Ovary (tissue), 3 donors: Measurements from ENCODE around the gene PDE4D.

ENCODE experiments used
- EP300 ChIP-seq: sonication (generic); formaldehyde crosslinking; IDR thresholded peaks from one replicate; pipeline ENCODE4 v1.6.1; 2017; ENCODE audit warnings: antibody characterized with exemption
- POLR2A ChIP-seq: fragments of 450-650 bp; IDR thresholded peaks from one replicate; pipeline ENCODE4 v1.6.1; 2017; ENCODE audit warnings: antibody characterized with exemption, mild to moderate bottlenecking, moderate library complexity
- TF ChIP-seq, protein P1 (sequence below), 3 donors: fragments of 450-650 bp in 2 of 3; fragments of 200-600 bp in 1 of 3; IDR thresholded peaks; one replicate each; pipeline versions ENCODE4 v1.5.1 to v1.8.0; 2016 to 2022; ENCODE audit warnings: antibody characterized with exemption in 3 of 3, mild to moderate bottlenecking in 1 of 3
- donor health status: DM: no; HTN: no; CAD: no.

GRCh38 chr5:59390989-59391388 lies 502.5 kb downstream of the PDE4D start:
- no peak for TF ChIP-seq EP300
- TF ChIP-seq, protein P1, sequence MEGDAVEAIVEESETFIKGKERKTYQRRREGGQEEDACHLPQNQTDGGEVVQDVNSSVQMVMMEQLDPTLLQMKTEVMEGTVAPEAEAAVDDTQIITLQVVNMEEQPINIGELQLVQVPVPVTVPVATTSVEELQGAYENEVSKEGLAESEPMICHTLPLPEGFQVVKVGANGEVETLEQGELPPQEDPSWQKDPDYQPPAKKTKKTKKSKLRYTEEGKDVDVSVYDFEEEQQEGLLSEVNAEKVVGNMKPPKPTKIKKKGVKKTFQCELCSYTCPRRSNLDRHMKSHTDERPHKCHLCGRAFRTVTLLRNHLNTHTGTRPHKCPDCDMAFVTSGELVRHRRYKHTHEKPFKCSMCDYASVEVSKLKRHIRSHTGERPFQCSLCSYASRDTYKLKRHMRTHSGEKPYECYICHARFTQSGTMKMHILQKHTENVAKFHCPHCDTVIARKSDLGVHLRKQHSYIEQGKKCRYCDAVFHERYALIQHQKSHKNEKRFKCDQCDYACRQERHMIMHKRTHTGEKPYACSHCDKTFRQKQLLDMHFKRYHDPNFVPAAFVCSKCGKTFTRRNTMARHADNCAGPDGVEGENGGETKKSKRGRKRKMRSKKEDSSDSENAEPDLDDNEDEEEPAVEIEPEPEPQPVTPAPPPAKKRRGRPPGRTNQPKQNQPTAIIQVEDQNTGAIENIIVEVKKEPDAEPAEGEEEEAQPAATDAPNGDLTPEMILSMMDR (IDR thresholded peaks at IDR 0.05), result no peak
- TF ChIP-seq POLR2A, result no peak
